GM19239 (cell line): Measurements from ENCODE around the gene AGMO.

ENCODE experiments used
- DNase-seq: peaks from one replicate; pipeline ENCODE4 v3.0.0; 2011; ENCODE audit warnings: low spot score; ENCODE audit not compliant: insufficient read length
- FAIRE-seq: peaks from 2 replicates; lab custom pipeline; 2011; peaks lifted over from hg19 to GRCh38; lab: Jason Lieb, UNC

AGMO gene

GRCh38 chr7:15176089-15176488 is 385.7 kb downstream of the AGMO start:
- FAIRE-seq (no peak), DNase-seq (no peak)

GRCh38 chr7:15175152-15175551 is 386.7 kb downstream of the AGMO start:
- DNase-seq (no peak), FAIRE-seq (no peak)

GRCh38 chr7:15174485-15174884 is 387.3 kb downstream of the AGMO start:
- FAIRE-seq (no peak), DNase-seq (no peak)

- FAIRE-seq = no peak
- no peak for DNase-seq
These were observed 393.3 kb downstream of the AGMO start for GRCh38 chr7:15168489-15168888.

- FAIRE-seq = no peak
- DNase-seq = no peak
These were observed 393.9 kb downstream of the AGMO start for GRCh38 chr7:15167912-15168311.

- FAIRE-seq = no peak
These were observed 395.2 kb downstream of the AGMO start for GRCh38 chr7:15166620-15167019.

GRCh38 chr7:15159261-15159660 is 402.6 kb downstream of the AGMO start:
- FAIRE-seq = no peak
- DNase-seq = no peak

More at GRCh38 chr7:15166620-15167019, 395.2 kb downstream of the AGMO start:
- no peak for DNase-seq

- DNase-seq (no peak), FAIRE-seq (no peak)
These were observed 403.5 kb downstream of the AGMO start for GRCh38 chr7:15158141-15158810.
